GM12878 (cell line): Measurements from ENCODE around the gene MALSU1.

ENCODE experiments used
- CREM ChIP-seq: IDR thresholded peaks from 2 replicates; pipeline ENCODE4 v1.6.1; 2014; ENCODE audit warnings: antibody characterized with exemption, low read depth
- EP300 ChIP-seq, 2 experiments: fragments of 150-350 bp in 1 of 2; IDR thresholded peaks; 2 replicates each; pipeline ENCODE4 v1.6.1; 2011 to 2012; ENCODE audit warnings: low read depth in 2 of 2, low read length in 2 of 2, borderline replicate concordance in 1 of 2, improper control_type of control experiment in 1 of 2, inconsistent platforms in 1 of 2; ENCODE audit not compliant: control insufficient read depth in 1 of 2
- HCFC1 ChIP-seq: fragments of 150-350 bp; IDR thresholded peaks from 2 replicates; pipeline ENCODE4 v1.6.1; 2014; ENCODE audit warnings: low read length
- HDAC2 ChIP-seq: fragments of 200-600 bp; sonication (generic); IDR thresholded peaks from 2 replicates; pipeline ENCODE4 v1.6.1; 2017
- IKZF2 ChIP-seq, 2 experiments: fragments of 450-650 bp; IDR thresholded peaks; 2 replicates each; pipeline ENCODE4 v1.6.1; 2017; ENCODE audit warnings: mild to moderate bottlenecking in 2 of 2, moderate library complexity in 2 of 2
- POLR2A ChIP-seq: IDR thresholded peaks from 2 replicates; pipeline ENCODE4 v1.6.1; 2011; ENCODE audit warnings: low read depth, mild to moderate bottlenecking, low read length
- POLR2AphosphoS5 ChIP-seq: IDR thresholded peaks from 2 replicates; pipeline ENCODE4 v1.6.1; 2011; ENCODE audit warnings: mild to moderate bottlenecking, low read length, inconsistent platforms
- TAF1 ChIP-seq: IDR thresholded peaks from 2 replicates; pipeline ENCODE4 v1.6.1; 2011; ENCODE audit warnings: mild to moderate bottlenecking, low read depth, low read length, borderline replicate concordance
- TF ChIP-seq, protein P1 (sequence below): fragments of 450-650 bp; IDR thresholded peaks from 2 replicates; pipeline ENCODE4 v1.6.1; 2014; ENCODE audit warnings: mild to moderate bottlenecking
- TF ChIP-seq, protein P2 (sequence below), 3 experiments: IDR thresholded peaks in 2 of 3; conservative IDR thresholded peaks in 1 of 3; 2 replicates each; pipeline ENCODE4 v1.5.1; 2011; ENCODE audit warnings: low read depth in 3 of 3, low read length in 3 of 3, mild to moderate bottlenecking in 3 of 3, control low read depth in 2 of 3, moderate library complexity in 2 of 3, inconsistent platforms in 1 of 3, mixed read lengths in 1 of 3; ENCODE audit not compliant: control insufficient read depth in 2 of 3, insufficient read depth in 1 of 3; ENCODE audit errors: extremely low read depth in 1 of 3
- TF ChIP-seq, protein P3 (sequence below): IDR thresholded peaks from 2 replicates; pipeline ENCODE4 v1.6.1; 2011; ENCODE audit warnings: mild to moderate bottlenecking, low read depth, low read length, moderate library complexity; ENCODE audit not compliant: insufficient replicate concordance

DNA sequence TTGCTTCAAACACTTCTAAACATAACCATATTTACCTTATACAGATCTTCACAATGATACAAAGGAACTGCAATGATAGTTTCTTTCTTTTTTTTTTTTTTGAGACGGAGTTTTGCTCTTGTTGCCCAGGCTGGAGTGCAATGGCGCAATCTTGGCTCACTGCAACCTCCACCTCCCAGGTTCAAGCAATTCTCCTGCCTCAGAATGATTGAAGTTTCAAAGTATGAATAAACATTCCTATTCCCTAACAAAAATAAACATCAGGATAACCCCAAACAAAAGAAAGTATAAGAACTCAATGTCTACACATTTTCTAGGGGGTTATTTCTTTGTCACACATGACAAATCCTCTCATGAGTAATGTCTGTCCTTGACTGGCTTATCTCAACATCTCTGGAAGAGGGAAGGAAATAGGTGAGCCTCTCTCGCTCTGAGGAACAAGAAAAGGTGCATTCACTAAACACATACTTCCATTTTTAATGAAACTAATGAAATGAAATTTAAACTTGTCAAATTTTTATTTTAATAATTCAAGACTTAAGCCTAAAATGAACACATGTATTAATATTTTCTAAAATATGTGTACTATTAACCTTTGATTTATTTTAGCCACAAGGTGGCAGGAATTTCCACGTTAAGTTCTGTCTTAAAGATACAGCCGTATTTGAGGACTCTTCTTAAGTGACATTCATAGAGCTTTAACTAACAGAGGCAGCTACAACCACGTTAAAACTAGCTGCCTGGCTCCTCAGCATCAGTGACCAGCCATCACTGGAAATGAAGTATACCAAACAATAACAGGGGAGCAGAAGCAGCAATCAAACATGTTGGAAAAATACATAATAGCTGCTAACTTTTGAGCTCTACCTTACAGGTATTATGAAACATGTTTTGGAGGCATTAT, 58.3 kb downstream of the MALSU1 start:
- TF ChIP-seq, protein P1, sequence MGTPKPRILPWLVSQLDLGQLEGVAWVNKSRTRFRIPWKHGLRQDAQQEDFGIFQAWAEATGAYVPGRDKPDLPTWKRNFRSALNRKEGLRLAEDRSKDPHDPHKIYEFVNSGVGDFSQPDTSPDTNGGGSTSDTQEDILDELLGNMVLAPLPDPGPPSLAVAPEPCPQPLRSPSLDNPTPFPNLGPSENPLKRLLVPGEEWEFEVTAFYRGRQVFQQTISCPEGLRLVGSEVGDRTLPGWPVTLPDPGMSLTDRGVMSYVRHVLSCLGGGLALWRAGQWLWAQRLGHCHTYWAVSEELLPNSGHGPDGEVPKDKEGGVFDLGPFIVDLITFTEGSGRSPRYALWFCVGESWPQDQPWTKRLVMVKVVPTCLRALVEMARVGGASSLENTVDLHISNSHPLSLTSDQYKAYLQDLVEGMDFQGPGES: no peak
- TF ChIP-seq IKZF2 (IDR thresholded peaks at IDR 0.05): no peak
- TF ChIP-seq, protein P2, sequence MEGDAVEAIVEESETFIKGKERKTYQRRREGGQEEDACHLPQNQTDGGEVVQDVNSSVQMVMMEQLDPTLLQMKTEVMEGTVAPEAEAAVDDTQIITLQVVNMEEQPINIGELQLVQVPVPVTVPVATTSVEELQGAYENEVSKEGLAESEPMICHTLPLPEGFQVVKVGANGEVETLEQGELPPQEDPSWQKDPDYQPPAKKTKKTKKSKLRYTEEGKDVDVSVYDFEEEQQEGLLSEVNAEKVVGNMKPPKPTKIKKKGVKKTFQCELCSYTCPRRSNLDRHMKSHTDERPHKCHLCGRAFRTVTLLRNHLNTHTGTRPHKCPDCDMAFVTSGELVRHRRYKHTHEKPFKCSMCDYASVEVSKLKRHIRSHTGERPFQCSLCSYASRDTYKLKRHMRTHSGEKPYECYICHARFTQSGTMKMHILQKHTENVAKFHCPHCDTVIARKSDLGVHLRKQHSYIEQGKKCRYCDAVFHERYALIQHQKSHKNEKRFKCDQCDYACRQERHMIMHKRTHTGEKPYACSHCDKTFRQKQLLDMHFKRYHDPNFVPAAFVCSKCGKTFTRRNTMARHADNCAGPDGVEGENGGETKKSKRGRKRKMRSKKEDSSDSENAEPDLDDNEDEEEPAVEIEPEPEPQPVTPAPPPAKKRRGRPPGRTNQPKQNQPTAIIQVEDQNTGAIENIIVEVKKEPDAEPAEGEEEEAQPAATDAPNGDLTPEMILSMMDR (IDR thresholded peaks at IDR 0.05 in 2 of 3, conservative IDR thresholded peaks at IDR 0.05 in 1 of 3; ENCODE audit: control insufficient read depth in 2 of 3, extremely low read depth in 1 of 3, insufficient read depth in 1 of 3, low read depth in 3 of 3, low read length in 3 of 3): peak; percentile 23 to 62 (median 36); a peak in 2 of 6 replicates
- TF ChIP-seq POLR2A: no peak
- TF ChIP-seq HCFC1: no peak
- TF ChIP-seq CREM: no peak
- no peak for TF ChIP-seq TAF1
- TF ChIP-seq POLR2AphosphoS5: no peak
- TF ChIP-seq, protein P3, sequence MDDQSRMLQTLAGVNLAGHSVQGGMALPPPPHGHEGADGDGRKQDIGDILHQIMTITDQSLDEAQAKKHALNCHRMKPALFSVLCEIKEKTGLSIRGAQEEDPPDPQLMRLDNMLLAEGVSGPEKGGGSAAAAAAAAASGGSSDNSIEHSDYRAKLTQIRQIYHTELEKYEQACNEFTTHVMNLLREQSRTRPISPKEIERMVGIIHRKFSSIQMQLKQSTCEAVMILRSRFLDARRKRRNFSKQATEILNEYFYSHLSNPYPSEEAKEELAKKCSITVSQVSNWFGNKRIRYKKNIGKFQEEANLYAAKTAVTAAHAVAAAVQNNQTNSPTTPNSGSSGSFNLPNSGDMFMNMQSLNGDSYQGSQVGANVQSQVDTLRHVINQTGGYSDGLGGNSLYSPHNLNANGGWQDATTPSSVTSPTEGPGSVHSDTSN: no peak
- no peak for TF ChIP-seq EP300 (IDR thresholded peaks at IDR 0.05; ENCODE audit: borderline replicate concordance in 1 of 2, control insufficient read depth in 1 of 2, low read depth in 2 of 2, low read length in 2 of 2)
- no peak for TF ChIP-seq HDAC2
